Measurements from ENCODE around the gene TMEM170B. TPM values are rescaled to one million over a fixed set of nuclear protein-coding genes. Genes with fewer than 3 reads are reported as not detected.

The TMEM170B gene
- total and polyA plus RNA-seq, 2 of the 8 experiments (the other 6 are each of a cell fraction or from before 2014, with no cell fraction given): 0.80 to 4.3 TPM

- TF ChIP-seq CBX5 (IDR thresholded peaks at IDR 0.05; ENCODE audit: low read depth, low read length) (no peak), MAFK (IDR thresholded peaks at IDR 0.05; ENCODE audit: low read depth, low read length) (0 out of 2 replicates have a peak, but pooled peaks have one; percentile 10), SP2 (IDR thresholded peaks at IDR 0.05; ENCODE audit: low read length) (no peak), POLR2AphosphoS5 (IDR thresholded peaks at IDR 0.05; ENCODE audit: low read depth, low read length) (no peak), KDM4A (IDR thresholded peaks at IDR 0.05; ENCODE audit: low read depth, low read length, severe bottlenecking) (no peak), YY1 (IDR thresholded peaks at IDR 0.05; ENCODE audit: low read depth, low read length) (0 out of 2 replicates have a peak, but pooled peaks have one; percentile 13), RNF2 (IDR thresholded peaks at IDR 0.05; ENCODE audit: borderline replicate concordance, low read depth, low read length, missing control alignments, poor library complexity, severe bottlenecking) (no peak), CHD1 (IDR thresholded peaks at IDR 0.05; ENCODE audit: low read depth, low read length) (no peak), CHD2 (IDR thresholded peaks at IDR 0.05; ENCODE audit: low read length) (no peak), JUND (IDR thresholded peaks at IDR 0.05; ENCODE audit: low read length) (no peak), BCL11A (IDR thresholded peaks at IDR 0.05; ENCODE audit: low read depth in 2 of 2, low read length in 2 of 2) (no peak), BRCA1 (IDR thresholded peaks at IDR 0.05; ENCODE audit: low read depth, low read length) (no peak), TEAD4 (IDR thresholded peaks at IDR 0.05; ENCODE audit: low read depth, low read length) (peak; percentile 63)
Measured at GRCh38 chr6:11586536-11586935, 49.0 kb downstream of the TMEM170B start (continued).
